ENCODE results near the gene LINC00305.
A peak's percentile ranks its signal among the peaks of the same experiment; 100 is the strongest.

LINC00305 gene

DNA sequence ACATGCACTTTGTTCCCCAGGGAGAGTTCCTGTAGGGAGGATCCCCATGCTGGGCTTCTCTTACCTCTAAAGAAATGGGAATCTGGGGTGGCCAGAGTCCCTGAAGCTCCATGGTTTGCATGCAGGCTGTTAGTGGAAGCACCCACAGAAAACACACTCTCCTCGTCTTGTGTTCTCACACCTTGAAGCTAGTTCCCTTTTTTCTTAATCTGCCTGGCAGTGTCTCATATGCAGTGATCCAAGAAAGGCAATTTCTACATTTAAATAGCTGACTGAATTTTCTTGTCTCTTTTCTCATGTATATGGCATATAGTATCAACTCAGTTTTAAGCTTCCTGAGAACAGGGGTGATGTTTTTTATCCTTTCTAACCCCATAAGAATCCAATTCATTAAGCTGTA is 65.0 kb downstream of the LINC00305 start:
- no peak overlapping the region for H3K4me3 ChIP-seq (ENCODE audit: low read depth, low read length)
- TF ChIP-seq, protein P1, sequence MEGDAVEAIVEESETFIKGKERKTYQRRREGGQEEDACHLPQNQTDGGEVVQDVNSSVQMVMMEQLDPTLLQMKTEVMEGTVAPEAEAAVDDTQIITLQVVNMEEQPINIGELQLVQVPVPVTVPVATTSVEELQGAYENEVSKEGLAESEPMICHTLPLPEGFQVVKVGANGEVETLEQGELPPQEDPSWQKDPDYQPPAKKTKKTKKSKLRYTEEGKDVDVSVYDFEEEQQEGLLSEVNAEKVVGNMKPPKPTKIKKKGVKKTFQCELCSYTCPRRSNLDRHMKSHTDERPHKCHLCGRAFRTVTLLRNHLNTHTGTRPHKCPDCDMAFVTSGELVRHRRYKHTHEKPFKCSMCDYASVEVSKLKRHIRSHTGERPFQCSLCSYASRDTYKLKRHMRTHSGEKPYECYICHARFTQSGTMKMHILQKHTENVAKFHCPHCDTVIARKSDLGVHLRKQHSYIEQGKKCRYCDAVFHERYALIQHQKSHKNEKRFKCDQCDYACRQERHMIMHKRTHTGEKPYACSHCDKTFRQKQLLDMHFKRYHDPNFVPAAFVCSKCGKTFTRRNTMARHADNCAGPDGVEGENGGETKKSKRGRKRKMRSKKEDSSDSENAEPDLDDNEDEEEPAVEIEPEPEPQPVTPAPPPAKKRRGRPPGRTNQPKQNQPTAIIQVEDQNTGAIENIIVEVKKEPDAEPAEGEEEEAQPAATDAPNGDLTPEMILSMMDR (conservative IDR thresholded peaks at IDR 0.05; ENCODE audit: low read depth, low read length) = no peak
- no peak for DNase-seq (ENCODE audit: low read depth)

- DNase-seq (ENCODE audit: low read depth) = no peak
- TF ChIP-seq, protein P1 (conservative IDR thresholded peaks at IDR 0.05; ENCODE audit: low read depth, low read length) = no peak
- no peak overlapping the region for H3K4me3 ChIP-seq (ENCODE audit: low read depth, low read length)
Measured at GRCh38 chr18:64082513-64082912, 66.4 kb downstream of the LINC00305 start.

DNA sequence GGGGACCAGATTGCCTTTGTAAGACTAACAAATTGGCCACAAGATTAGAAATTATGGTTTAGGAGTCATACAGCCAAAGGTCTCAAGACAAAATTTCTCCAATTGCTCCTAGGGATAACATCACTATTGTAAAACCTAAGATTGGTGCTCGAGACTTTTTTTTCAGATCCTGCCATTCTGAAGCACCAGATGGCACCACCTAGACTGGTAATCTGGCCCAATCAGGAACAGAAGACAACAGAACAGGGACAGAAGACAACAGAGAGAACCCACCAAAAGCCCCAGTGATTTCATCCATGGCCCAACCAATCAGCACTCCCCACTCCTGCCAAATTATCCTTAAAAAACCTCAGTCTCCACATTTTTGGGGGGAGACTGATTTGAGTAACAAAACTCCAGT is 66.8 kb downstream of the LINC00305 start:
- TF ChIP-seq, protein P1 (conservative IDR thresholded peaks at IDR 0.05; ENCODE audit: low read depth, low read length) = no peak
- DNase-seq (ENCODE audit: low read depth) = no peak
- H3K4me3 ChIP-seq (ENCODE audit: low read depth, low read length) = no peak overlapping the region

DNA sequence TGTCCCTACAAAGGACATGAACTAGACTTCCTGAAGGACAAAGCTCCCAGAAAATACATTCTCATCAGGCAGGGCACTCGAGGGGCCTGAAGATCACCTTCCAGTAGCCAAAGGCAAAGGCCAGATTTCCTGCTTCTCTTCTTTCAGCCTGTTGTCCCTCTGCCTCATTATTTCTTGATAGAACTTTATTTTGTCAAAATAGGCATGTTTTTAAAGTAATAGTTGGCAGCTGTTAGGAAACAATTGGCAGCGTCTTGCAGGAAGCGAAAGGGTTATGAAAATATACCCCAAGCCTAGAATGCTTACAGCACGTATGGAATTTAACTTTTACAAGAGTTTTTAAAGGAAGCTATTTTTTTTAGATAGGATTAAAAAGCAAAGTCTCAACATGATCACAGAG is 74.9 kb downstream of the LINC00305 start:
- DNase-seq (ENCODE audit: low read depth) = peak; percentile 19
- TF ChIP-seq, protein P1 (conservative IDR thresholded peaks at IDR 0.05; ENCODE audit: low read depth, low read length) = no peak
- no peak overlapping the region for H3K4me3 ChIP-seq (ENCODE audit: low read depth, low read length)

GRCh38 chr18:64055019-64055418 is 93.9 kb downstream of the LINC00305 start:
- no peak for DNase-seq (ENCODE audit: low read depth)
- TF ChIP-seq, protein P1 (conservative IDR thresholded peaks at IDR 0.05; ENCODE audit: low read depth, low read length) = no peak
- no peak overlapping the region for H3K4me3 ChIP-seq (ENCODE audit: low read depth, low read length)

- no peak for DNase-seq (ENCODE audit: low read depth)
- no peak overlapping the region for H3K4me3 ChIP-seq (ENCODE audit: low read depth, low read length)
- TF ChIP-seq, protein P1 (conservative IDR thresholded peaks at IDR 0.05; ENCODE audit: low read depth, low read length) = no peak
Measured at GRCh38 chr18:64053246-64053645, 95.6 kb downstream of the LINC00305 start.

GRCh38 chr18:64052772-64053171 is 96.1 kb downstream of the LINC00305 start:
- DNase-seq (ENCODE audit: low read depth) = no peak
- TF ChIP-seq, protein P1 (conservative IDR thresholded peaks at IDR 0.05; ENCODE audit: low read depth, low read length) = no peak
- no peak overlapping the region for H3K4me3 ChIP-seq (ENCODE audit: low read depth, low read length)

Measured in choroid plexus epithelial cell (primary cell).